OCI-LY7 (cell line): ENCODE measurements around the gene IFT80. TPM values are rescaled to one million over a fixed set of nuclear protein-coding genes. Genes with fewer than 3 reads are reported as not detected.

Source experiments
- BruUV-seq: library from RNA; stranded (reverse); fragments of 400-500 nt; replicated peaks from 2 replicates; lab custom pipeline; 2021; lab: Mats Ljungman, UMichigan
- CTCF ChIA-PET: fragments of 300-600 bp; sonication (Branson Sonifier 250); formaldehyde crosslinking; loops from one replicate; lab custom pipeline; 2022; ENCODE audit warnings: antibody characterized with exemption; ENCODE audit not compliant: unreplicated experiment; lab: Charles Lee
- POLR2A ChIA-PET: fragments of 300-600 bp; sonication (Branson Sonifier 250); formaldehyde crosslinking; loops from one replicate; lab custom pipeline; 2022; ENCODE audit warnings: antibody characterized with exemption; lab: Charles Lee
- DNase-seq: peaks from one replicate; pipeline ENCODE4 v3.0.0-alpha.2; 2015; ENCODE audit warnings: low spot score
- H2AFZ ChIP-seq: fragments of 200-600 bp; sonication (generic), shearing (Covaris generic); 2 replicates; pipeline ENCODE4 v1.6.1; 2014; ENCODE audit warnings: mild to moderate bottlenecking, antibody characterized with exemption, low read length, moderate library complexity
- H3K27ac ChIP-seq: fragments of 200-600 bp; sonication (generic); 2 replicates; pipeline ENCODE4 v1.5.1; 2014; ENCODE audit warnings: mixed run types, low read depth, mild to moderate bottlenecking, moderate library complexity, low read length, inconsistent platforms; ENCODE audit not compliant: poor library complexity, severe bottlenecking
- H3K36me3 ChIP-seq: fragments of 200-600 bp; sonication (generic); 2 replicates; pipeline ENCODE4 v1.6.1; 2014; ENCODE audit warnings: mild to moderate bottlenecking, antibody characterized with exemption, low read length, moderate library complexity, mixed read lengths; ENCODE audit not compliant: insufficient read depth
- H3K4me1 ChIP-seq: fragments of 200-600 bp; sonication (generic); 2 replicates; pipeline ENCODE4 v1.5.1; 2014; ENCODE audit warnings: mild to moderate bottlenecking, low read length; ENCODE audit not compliant: insufficient read depth, poor library complexity, severe bottlenecking
- H3K4me2 ChIP-seq: fragments of 200-600 bp; sonication (generic); 2 replicates; pipeline ENCODE4 v1.6.1; 2014; ENCODE audit warnings: mild to moderate bottlenecking, low read length
- H3K4me3 ChIP-seq: fragments of 200-600 bp; sonication (generic); 2 replicates; pipeline ENCODE4 v1.5.1; 2014; ENCODE audit warnings: mild to moderate bottlenecking, low read depth, low read length; ENCODE audit not compliant: poor library complexity, severe bottlenecking
- H3K79me2 ChIP-seq: fragments of 200-600 bp; sonication (generic); 2 replicates; pipeline ENCODE4 v1.6.1; 2016; ENCODE audit warnings: low read depth, mild to moderate bottlenecking, low read length, moderate library complexity, mixed read lengths; ENCODE audit not compliant: insufficient read depth
- H3K9me2 ChIP-seq: fragments of 200-600 bp; sonication (generic); 2 replicates; pipeline ENCODE4 v1.6.1; 2016; ENCODE audit warnings: mild to moderate bottlenecking, low read length, mixed read lengths; ENCODE audit not compliant: insufficient read depth
- H3K9me3 ChIP-seq: fragments of 200-600 bp; sonication (generic); 2 replicates; pipeline ENCODE4 v1.6.1; 2014; ENCODE audit warnings: mild to moderate bottlenecking, mixed run types, low read length, mixed read lengths
- H4K20me1 ChIP-seq: fragments of 200-600 bp; sonication (generic); 2 replicates; pipeline ENCODE4 v1.6.1; 2014; ENCODE audit warnings: mild to moderate bottlenecking, antibody characterized with exemption, low read length, moderate library complexity, mixed read lengths; ENCODE audit not compliant: insufficient read depth
- CTCF ChIP-seq: fragments of 200-600 bp; sonication (generic); conservative IDR thresholded peaks from 2 replicates; pipeline ENCODE4 v1.5.1; 2014; ENCODE audit warnings: mild to moderate bottlenecking, antibody characterized with exemption, low read length, moderate library complexity, mixed read lengths
- EZH2phosphoT487 ChIP-seq: fragments of 200-600 bp; sonication (generic); IDR thresholded peaks from 2 replicates; pipeline ENCODE4 v1.6.1; 2018; ENCODE audit warnings: low read depth, borderline replicate concordance, mild to moderate bottlenecking, mixed run types, antibody characterized with exemption, low read length, moderate library complexity, mixed read lengths
- intact Hi-C: fragments of 100-400 bp; cut with micrococcal nuclease; formaldehyde crosslinking; loops from one replicate; pipeline ENCODE4 v1.10.0; 2022; ENCODE audit not compliant: unreplicated experiment
- total RNA-seq, 2 experiments: library from RNA; depleted of rRNA in 1 of 2; stranded (reverse); fragments of >200 nt in 1 of 2; shearing (Covaris generic) in 1 of 2; gene quantifications; 2 replicates each; pipeline ENCODE4 v1.2.3, GENCODE V29; 2014 to 2022

The IFT80 gene
- total RNA-seq, 2 experiments from 2014 or later: 33.5 to 49.5 TPM

GRCh38 chr3:160435095-160435494, 36.1 kb upstream of the IFT80 start:
- intact Hi-C loops: no loop called here
- no peak overlapping the region for H3K4me3 ChIP-seq
- no peaks in the 10 kb centered on the region for H3K9me2 ChIP-seq
- TF ChIP-seq EZH2phosphoT487 (no peak), CTCF (no peak)
- ChIA-PET POLR2A (interaction anchor here (0.6 to 3.5 kb wide), 9 partner anchors 9 to 638 kb away, joined by 4 to 22 read pairs (median 7); partner anchors contain the start of gene TRIM59), CTCF (no interaction called here)
- H3K27ac ChIP-seq: no peak overlapping the region
- peaks cover 32% of the 10 kb centered on the region; the same call in 1 of the 2 replicates for H4K20me1 ChIP-seq
- no peak overlapping the region for H2AFZ ChIP-seq
- no peak overlapping the region for H3K4me2 ChIP-seq
- H3K36me3 ChIP-seq: peaks cover 98% of the 10 kb centered on the region
- no TSS peak for BruUV-seq
- no peak for DNase-seq
- peaks cover 5% of the 10 kb centered on the region; the same call in 1 of the 2 replicates for H3K9me3 ChIP-seq
- peaks cover 13% of the 10 kb centered on the region for H3K4me1 ChIP-seq
- H3K79me2 ChIP-seq: peaks cover 97% of the 10 kb centered on the region

- Histone ChIP-seq H3K4me1 (peaks cover 13% of the 10 kb centered on the region), H3K4me2 (no peak overlapping the region), H3K9me2 (no peaks in the 10 kb centered on the region), H3K4me3 (no peak overlapping the region), H3K9me3 (no peaks in the 10 kb centered on the region; the same call in 1 of the 2 replicates), H3K36me3 (peaks cover 98% of the 10 kb centered on the region), H3K27ac (no peak overlapping the region), H2AFZ (no peak overlapping the region), H4K20me1 (peaks cover 32% of the 10 kb centered on the region; the same call in 1 of the 2 replicates), H3K79me2 (peaks cover 92% of the 10 kb centered on the region)
- ChIA-PET CTCF (no interaction called here), POLR2A (interaction anchor here (0.6 to 1.2 kb wide), 2 partner anchors 10 kb away, joined by 3 to 8 read pairs; no protein-coding TSS in a partner anchor)
- no TSS peak for BruUV-seq
- no peak for DNase-seq
- intact Hi-C loops: no loop called here
- TF ChIP-seq EZH2phosphoT487 (no peak), CTCF (no peak)
Measured at GRCh38 chr3:160434071-160434470, 35.0 kb upstream of the IFT80 start.

- Histone ChIP-seq H3K79me2 (peaks cover 89% of the 10 kb centered on the region; the same call in 1 of the 2 replicates), H3K4me3 (no peak overlapping the region), H2AFZ (no peak overlapping the region), H3K27ac (no peak overlapping the region), H3K9me2 (no peaks in the 10 kb centered on the region), H3K4me1 (no peaks in the 10 kb centered on the region), H3K4me2 (no peak overlapping the region), H3K9me3 (no peaks in the 10 kb centered on the region), H3K36me3 (peaks cover 100% of the 10 kb centered on the region), H4K20me1 (peaks cover 45% of the 10 kb centered on the region)
- no TSS peak for BruUV-seq
- ChIA-PET CTCF (no interaction called here), POLR2A (interaction anchor here (1.0 to 1.3 kb wide), 2 partner anchors 8 to 13 kb away, joined by 4 to 5 read pairs; no protein-coding TSS in a partner anchor)
- DNase-seq: no peak
- intact Hi-C loops: no loop called here
- TF ChIP-seq CTCF (no peak), EZH2phosphoT487 (no peak)
Measured at GRCh38 chr3:160427832-160428424, 28.9 kb upstream of the IFT80 start.
